ENCODE results near the gene COL18A1. TPM values are rescaled to one million over a fixed set of nuclear protein-coding genes. Genes with fewer than 3 reads are reported as not detected.

COL18A1 gene
- total RNA-seq, 4 donors from 2014 or later, result 64.7 to 110 (median 98.9) TPM

DNA sequence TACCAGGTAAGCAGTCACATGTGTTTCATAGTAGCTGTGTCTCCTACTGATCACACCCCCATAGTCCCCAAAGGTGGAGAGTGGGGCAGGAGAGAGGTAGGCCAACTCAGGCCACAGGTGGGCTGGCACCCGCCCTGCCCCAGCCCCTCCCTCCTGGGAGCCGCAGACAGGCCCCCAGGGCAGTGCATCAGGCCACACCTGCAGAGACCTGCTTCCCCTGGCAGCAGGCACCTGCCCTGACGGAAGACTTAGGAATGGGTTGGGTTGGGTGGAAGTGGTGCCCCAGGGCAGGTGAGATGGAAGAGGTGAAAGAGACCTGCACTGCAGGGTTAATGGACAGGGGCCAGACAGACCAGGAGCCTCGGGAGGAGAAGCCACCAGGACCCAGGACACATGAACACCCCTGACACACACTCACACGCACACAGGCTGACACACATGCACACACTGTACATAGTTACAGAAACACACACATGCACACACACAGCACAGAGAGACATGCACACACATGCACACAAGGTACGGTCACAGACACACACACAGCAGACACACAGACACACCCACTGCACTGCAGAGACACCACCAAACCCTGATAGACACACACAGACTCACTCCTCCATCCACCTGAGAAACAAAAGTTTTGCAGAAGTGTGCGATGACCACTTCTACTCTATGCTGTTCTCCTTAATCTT is 1.7 kb upstream of the COL18A1 start:
- no peak for TF ChIP-seq CTCF (IDR thresholded peaks at IDR 0.05)
- DNase-seq (ENCODE audit: low spot score) (no peak), ATAC-seq (ENCODE audit: low FRiP score) (no peak)

DNA sequence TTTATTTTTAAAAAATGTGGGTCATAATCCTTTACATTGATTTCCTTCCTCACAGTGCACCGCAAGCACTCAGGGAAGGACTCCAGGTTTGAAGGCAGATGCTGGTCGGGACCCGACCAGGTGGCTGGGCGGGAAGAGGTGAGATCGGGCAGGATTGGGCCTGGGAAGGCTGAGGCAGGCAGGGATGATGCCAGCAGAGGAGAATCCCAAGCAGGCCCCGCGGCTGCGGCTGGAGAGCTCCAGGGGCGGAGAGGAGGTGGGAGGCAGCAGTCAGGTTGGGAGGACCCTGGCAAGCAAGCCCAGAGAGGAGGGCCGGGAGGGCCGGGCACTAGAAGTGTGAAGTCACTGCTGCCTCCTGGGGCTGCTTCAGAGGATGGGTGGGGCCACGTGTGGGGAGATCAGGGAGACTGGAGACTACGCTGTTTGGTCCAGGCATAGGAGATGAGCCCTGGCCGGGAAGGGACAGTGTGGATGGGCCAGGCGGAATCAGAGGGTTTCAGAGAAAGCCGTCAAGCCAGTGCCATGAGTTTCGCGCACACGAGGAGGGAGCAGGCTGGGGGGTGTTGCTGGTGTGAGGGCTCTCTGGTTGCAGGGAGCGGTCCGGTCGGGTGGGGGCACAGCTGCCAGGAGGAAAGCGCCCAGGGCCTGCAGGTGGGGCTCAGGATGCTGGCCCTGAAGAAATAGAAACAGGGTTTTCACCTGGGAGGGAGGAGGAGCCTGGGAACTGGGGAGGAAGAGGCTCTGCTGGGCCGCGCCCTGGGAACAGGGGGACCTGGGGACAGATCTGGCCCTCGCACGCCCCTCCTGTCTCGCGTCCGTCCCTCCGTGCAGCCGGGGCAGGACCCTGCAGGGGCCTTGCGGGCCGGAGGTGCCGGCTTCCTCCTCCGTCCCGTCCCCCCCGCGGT is 888 bp upstream of the COL18A1 start:
- DNase-seq (ENCODE audit: low spot score) (peak; percentile 38), ATAC-seq (ENCODE audit: low FRiP score) (peak; percentile 69)
- TF ChIP-seq CTCF (IDR thresholded peaks at IDR 0.05), result no peak

DNA sequence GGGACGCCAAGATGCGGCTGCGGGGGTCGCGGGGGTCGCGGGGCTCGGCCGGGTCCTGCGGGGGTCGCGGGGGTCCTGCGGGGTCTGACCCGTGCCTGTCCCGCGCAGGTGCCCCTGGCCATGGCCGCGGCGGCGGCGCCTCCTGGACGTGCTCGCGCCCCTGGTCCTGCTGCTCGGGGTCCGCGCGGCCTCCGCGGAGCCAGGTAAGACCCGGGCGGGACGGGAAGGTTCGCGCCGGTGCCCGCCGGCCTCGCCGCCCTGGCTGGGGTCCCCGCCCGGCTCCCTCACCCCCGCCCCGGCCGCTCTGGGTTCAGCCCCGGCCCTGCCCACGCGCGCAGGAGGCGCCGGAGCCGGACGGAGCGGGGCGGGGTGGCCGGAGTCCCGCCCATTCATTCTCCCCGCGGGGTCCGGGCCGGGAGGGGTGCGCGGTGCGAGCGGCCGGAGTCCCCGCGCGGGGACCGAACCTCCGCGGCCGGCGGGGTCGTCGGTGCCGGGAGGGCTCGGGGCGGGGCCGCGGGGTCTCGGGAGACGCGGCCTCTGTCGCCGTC is 380 bp downstream of the COL18A1 start:
- ATAC-seq (ENCODE audit: low FRiP score) (peak; percentile 65), DNase-seq (ENCODE audit: low spot score) (no peak)
- no peak for TF ChIP-seq CTCF (IDR thresholded peaks at IDR 0.05)

- DNase-seq (ENCODE audit: low spot score) (no peak), ATAC-seq (ENCODE audit: low FRiP score) (no peak)
- no peak for TF ChIP-seq CTCF (IDR thresholded peaks at IDR 0.05)
Measured at GRCh38 chr21:45405819-45406762, 1.1 kb downstream of the COL18A1 start.

DNA sequence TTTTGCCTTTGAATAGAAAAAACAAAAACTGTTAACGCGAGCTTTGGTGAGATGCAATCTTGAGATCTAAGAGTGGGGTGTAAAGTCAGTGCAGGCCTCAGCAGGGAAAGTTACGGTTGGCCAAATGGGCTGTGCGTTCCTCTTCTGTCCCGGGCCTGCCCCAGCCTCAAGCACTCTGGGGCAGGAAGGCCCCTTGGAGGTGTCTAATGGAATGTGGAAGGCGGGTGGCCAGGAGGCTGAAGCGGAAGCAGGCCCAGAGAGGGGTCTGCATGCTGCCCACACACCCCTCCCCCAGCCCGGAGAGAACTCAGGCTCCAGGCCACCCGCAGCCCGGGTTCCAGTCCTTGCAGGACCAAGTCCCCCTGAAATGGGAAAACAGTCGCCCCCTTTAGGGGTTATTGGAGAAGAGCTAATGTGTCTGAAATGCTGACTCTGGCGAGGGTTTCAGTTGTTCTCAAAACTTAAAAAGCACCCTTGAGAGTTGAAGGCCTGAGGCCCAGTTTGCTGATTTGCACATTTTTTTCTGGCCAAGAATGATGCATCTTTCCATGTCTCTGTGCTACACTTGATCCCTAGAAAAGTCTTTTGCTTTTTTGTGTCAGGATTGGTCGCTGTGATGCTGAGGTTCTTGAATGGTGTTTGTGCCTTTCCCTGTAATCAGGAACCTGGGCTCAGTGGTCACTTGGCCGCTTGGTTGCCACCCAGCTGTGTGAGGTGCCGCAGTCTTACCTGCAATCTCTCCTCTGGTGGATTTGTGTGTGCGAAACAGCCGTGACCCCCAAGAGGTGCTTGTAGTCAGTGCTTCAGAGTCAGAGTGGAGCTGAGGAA is 2.0 kb downstream of the COL18A1 start:
- ATAC-seq (ENCODE audit: low FRiP score) (no peak), DNase-seq (ENCODE audit: low spot score) (no peak)
- TF ChIP-seq CTCF (IDR thresholded peaks at IDR 0.05), result no peak
